NCI-H82 treated with DMSO at 0.1 percent for 48 hours (cell line): ENCODE data around the gene GALNT10.

Source experiments
- DNase-seq: peaks from one replicate; lab custom pipeline; 2025; ENCODE audit not compliant: unreplicated experiment; lab: John Stamatoyannopoulos, UW

GALNT10 gene

DNA sequence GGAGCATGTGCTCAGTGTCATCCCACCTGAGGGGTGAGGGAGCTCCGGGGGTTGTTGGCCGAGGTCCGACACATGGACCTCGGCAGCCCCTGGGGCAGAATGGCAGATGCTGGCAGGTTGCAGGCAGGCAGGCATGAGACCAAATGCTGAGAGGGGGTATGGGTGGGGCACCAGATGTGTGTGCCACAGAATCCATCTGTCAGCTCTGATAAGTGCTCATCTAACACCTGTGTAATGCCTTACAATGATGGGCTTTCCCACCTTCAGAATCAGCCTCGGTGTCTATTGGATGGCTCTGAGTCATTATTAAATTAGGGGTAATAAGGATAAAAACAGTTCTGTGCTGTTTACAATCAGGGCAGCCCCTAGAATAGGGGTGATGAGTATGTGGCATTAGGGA, 182.1 kb downstream of the GALNT10 start:
- DNase-seq: no peak

DNA sequence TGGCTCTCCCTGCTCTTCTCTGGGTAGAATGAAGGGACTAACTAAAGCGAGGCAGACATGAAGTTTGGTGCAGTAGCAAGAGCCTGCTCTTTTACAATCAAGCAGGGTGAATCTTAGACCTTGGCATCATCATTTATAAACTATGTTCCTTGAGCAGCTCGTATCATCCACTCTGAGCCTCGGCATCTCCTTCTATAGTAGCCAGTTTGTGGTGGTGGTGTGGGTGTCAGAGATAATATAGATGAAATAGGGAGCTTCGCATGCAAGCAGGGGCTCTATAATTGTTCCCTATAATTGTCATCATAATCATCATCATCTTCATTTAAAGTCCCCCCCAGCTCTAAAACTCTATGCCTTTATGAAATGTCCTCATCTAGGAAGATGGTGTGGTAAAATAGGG, 182.8 kb downstream of the GALNT10 start:
- no peak for DNase-seq

GRCh38 chr5:154373729-154374179, 183.2 kb downstream of the GALNT10 start:
- DNase-seq: no peak

GRCh38 chr5:154374264-154374663, 183.7 kb downstream of the GALNT10 start:
- DNase-seq: no peak

DNA sequence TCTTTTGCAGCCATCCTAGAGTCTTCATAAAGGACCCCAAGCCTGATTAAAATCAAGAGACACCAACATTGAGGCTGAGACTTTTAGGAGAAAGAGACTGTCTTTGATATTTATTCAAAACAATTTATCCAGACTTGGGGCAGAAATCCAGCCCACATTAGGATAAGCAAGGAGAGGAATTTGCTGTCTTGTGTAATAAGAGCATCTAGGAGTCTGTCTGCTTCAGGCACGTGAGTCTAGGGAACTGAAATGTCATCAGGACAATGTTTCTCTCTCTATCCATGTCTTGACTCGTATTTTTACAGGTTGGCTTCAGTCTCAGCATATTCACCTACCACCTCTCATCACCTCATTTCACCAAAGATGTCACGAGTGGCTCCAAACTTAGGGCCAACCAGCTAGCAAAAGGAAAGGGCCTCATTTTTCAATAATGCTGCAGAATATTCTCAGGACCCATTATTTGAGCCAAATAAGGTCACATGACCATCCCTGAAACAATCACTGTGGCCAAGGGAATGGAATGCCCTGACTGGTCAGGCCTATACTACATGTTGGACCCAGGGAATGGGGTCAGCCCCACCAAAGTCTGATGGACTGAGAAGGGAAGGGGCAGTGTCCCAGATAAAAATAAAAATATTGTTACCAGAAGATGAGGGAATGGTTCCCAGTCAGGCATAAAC, 184.9 kb downstream of the GALNT10 start:
- DNase-seq: no peak

GRCh38 chr5:154376481-154376880, 185.9 kb downstream of the GALNT10 start:
- DNase-seq: no peak

DNA sequence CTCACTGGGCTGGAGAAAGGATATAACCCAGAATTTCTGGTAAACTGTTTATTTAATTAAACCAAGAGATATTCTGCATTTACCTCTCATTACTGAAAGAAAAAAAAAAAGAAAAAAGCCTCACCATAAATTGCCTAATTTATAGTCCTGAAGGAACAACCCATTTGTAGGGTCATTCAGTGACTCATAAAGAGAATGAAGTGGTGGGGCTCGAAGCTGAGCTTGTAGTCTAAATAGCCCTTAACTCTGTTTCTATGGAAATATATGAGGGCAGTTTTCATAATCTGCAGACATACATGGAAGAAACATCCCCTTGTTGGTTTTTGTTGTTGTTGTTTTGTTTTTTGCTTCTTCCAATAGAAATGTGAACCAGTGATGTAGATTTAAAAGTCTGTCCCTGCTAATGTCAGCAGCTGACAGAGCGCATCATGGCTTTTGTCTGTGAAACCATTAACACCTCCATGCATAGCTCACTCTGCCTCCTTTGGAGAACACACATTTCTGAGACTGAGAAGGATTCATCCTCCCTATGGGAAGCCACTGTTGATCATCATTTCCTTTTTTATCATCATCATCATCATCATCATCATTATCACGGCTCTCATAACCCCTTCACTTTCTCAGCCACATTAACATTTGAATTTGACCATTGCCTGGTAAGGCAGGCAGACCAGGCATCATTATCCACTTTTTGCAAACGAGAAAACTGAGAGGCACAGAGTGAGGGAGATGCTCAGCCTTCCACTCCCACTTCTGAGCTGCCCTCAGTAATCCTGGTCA, 187.4 kb downstream of the GALNT10 start:
- no peak for DNase-seq

DNA sequence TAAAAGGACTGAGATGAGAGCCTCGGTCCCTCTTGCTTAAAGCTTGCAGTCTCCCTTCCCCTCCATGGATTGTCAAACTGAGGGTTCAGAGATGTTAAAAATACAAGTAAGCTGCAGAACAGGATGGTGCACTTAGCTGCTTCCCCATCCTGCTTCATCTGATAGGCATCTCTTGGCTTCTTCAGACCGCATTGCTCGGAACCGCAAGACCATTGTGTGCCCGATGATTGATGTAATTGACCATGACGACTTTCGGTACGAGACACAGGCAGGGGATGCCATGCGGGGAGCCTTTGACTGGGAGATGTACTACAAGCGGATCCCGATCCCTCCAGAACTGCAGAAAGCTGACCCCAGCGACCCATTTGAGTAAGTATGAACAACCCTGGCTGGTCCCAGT, 189.7 kb downstream of the GALNT10 start:
- DNase-seq: no peak

- DNase-seq: no peak
Measured at GRCh38 chr5:154384480-154385235, 194.1 kb downstream of the GALNT10 start.

GRCh38 chr5:154385236-154385512, 194.6 kb downstream of the GALNT10 start:
- DNase-seq: no peak

- DNase-seq: no peak
Measured at GRCh38 chr5:154386952-154387629, 196.6 kb downstream of the GALNT10 start.

DNA sequence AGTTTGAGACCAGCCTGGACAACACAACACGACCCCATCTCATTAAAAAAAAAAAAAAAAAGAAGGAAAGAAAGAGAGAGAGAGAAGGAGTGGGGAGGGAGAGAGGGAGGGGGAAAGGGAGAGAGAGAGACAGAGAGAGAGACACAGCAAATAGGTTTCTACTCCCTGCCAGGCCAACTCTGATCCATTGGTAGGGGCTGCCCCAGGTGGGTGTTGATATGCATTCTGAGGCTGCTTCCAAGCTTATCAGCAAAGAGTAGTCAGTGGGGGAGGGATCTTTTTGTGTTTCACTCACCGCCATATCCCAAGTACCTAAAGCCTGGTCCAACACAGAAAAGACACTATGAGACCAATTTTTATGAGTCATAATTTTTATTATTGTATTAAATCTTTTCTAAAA, 198.3 kb downstream of the GALNT10 start:
- no peak for DNase-seq

- no peak for DNase-seq
Measured at GRCh38 chr5:154390096-154390495, 199.6 kb downstream of the GALNT10 start.

DNA sequence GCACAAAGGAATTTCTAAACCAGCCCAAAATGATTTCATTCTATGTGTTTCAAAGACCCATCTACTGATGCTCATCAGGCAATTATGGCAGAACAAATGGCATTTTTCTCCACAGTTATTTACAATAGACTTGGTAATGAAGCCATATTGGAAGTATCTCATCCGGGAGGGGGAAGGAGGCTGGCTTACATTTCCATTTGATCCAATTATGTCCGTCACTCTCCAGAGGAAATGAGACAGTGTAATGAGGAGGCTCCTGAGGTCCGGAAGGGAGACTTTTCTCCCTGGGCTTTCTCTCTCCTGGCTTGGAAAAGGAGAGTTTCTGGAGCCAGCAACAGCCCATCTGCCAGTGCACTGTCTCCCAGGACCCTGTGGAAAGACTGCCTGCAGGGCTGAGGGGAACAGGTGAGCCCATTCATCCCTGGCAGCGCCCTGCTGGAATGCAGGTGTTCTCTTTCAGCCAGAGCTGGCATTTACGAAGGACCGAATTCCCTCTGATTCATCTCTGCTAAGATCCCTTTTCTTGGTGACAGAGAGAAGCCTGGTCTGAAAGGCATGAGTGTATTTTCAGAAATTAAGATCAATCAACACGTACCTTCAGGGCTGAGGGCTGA, 200.3 kb downstream of the GALNT10 start:
- peak; percentile 38 for DNase-seq

- no peak for DNase-seq
Measured at GRCh38 chr5:154391788-154392187, 201.3 kb downstream of the GALNT10 start.

DNA sequence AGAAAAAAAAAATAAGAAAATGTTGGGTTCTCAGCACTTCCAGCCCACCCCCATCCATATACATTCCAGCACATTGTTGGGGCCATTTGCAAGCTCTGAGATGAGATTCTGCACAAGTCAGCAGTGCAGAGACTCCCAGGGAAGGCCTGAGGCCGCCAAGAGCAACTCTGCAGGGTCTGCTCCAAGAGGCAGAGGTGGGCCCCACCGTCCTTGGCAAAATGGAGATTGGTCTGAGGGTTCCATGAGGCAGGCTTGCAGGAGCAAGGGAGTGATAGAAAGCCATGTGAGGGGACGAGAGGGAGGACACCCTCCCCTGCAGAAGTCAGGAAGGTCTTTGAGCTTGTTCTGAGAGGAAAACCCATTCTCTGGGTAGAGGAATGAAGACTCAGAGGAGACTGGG, 203.3 kb downstream of the GALNT10 start:
- DNase-seq: no peak

DNA sequence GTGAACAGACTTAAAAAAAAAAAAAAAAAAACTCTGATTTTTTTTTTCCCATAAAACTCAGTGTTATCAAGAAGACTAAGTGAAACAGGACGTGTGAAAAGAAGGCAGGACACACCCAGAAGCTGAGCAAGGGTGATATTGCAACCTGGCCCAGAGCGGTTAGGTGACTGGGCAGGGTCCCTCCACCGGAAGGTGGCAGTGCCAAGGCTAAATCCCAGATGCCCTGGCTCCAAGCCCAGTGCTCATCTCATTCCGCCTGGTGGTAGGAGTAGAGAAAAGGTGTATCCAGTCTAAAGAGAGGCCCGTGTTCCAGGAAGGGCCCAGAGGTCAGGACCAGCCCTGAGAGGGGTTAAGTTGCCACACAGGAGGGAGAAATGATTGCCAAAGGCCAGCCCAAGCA, 203.8 kb downstream of the GALNT10 start:
- DNase-seq: no peak

DNA sequence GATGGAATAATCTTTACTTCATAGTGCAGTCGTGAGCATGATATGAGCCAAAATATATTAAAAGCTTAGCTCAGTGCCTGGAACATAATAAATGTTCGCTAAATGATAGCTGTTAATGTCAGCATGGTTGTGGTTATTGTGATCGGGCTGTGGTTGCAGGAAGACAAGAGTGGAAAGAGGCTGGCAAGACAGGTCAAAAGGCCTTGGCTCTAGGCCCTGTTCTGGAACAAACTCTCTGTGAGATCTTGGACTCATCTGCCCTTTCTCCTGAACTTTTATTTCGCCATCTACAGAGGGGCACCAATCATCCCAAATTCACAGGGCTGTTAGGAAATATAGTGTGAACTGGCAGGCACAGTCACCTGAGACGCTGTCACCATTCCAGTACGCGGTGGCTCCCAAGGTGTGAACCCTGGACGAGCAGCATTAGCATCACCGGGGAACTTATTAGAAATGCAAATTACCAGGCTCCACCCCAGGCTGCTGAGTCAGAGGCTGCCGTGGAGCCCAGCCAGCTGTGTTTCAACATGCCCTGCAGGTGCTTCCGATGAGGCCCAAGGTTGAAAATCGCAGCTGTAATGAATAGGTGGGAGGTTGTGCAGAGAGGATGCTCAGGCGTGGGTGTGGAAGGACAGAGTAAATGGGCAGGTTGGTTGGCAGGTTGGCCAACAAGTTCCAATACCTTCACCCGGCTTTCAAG, 205.0 kb downstream of the GALNT10 start:
- DNase-seq: no peak

DNA sequence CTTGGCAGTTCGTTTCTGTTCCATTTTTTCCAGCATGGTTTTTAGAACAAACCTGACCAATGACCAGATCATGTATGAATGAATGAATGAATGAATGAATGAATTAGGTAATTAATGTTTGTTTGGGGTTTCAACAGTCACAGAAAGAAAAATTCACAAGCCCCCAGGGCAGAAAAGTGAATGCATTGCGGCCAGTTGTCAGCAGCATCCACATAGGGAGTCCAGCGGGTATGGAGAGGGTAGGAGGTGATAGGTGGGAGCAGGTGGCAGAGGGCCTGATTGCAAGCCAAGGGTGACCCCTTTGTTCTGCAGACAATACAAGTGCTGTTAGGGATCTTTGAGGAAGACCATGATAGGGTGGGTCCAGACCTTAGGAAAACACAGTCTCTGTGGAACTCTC, 205.6 kb downstream of the GALNT10 start:
- DNase-seq: no peak

DNA sequence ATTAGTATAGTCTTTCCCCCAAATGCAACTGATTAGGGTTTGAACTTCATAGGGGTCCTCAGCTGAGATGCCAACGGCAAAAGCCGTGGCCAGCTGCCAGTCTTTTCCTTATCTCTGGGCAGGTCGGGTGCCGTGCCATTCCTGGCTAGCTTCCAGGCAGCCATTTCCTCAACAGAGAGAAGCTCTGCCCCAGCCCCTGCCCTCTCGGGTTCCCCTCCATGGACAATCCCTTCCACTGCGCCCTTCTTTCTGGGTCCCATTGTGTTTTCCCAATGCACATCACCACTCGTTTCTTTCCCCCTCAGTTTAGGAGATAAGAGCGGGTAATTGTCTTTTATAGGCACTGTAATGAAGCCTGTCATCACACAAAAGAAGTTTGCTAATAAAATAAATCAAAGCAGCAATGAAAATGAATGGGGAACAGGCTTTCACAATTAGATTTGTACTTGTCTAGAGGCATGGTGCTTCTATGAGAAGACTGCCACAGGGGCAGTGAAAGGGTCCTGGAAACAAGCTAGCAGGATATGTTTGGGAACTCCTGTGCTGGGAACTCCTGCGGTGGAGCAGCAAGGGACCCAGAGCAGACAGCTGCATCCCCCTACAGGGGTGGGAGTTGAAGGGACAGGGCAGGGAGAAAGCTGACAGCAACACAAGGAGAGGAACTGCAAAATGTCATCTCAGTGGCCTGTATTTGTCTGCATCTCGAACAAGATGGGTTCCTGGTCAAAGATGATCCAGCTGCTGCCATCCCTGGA, 207.3 kb downstream of the GALNT10 start:
- DNase-seq: no peak
